ENCODE measurements around the gene BMP2. TPM values are rescaled to one million over a fixed set of nuclear protein-coding genes. Genes with fewer than 3 reads are reported as not detected.

BMP2 gene
- 16.1 and 24.2 TPM in 2 replicates for total RNA-seq

GRCh38 chr20:6767536-6768227 is at the start of gene BMP2:
Gene BMP2, plus strand, starts transcription at chr20:6767686. Its CDS starts 2,441 bp downstream, at chr20:6770127.
- no peak for DNase-seq (ENCODE audit: low read depth, low spot score)

GRCh38 chr20:6718662-6719368 is 48.7 kb upstream of the BMP2 start:
- no peak for DNase-seq (ENCODE audit: low read depth, low spot score)

GRCh38 chr20:6719369-6719721 is 48.1 kb upstream of the BMP2 start:
- no peak for DNase-seq (ENCODE audit: low read depth, low spot score)

- DNase-seq (ENCODE audit: low read depth, low spot score) = no peak
Measured at GRCh38 chr20:6726761-6727160, 40.7 kb upstream of the BMP2 start.

GRCh38 chr20:6730672-6731328 is 36.7 kb upstream of the BMP2 start:
- no peak for DNase-seq (ENCODE audit: low read depth, low spot score)

- DNase-seq (ENCODE audit: low read depth, low spot score) = no peak
Measured at GRCh38 chr20:6732001-6732447, 35.5 kb upstream of the BMP2 start.

GRCh38 chr20:6732851-6733250 is 34.6 kb upstream of the BMP2 start:
- DNase-seq (ENCODE audit: low read depth, low spot score) = no peak

GRCh38 chr20:6733965-6734364 is 33.5 kb upstream of the BMP2 start:
- DNase-seq (ENCODE audit: low read depth, low spot score) = no peak

GRCh38 chr20:6735942-6736845 is 31.3 kb upstream of the BMP2 start:
- DNase-seq (ENCODE audit: low read depth, low spot score) = no peak

- no peak for DNase-seq (ENCODE audit: low read depth, low spot score)
Measured at GRCh38 chr20:6739406-6739805, 28.1 kb upstream of the BMP2 start.

- no peak for DNase-seq (ENCODE audit: low read depth, low spot score)
Measured at GRCh38 chr20:6740096-6740495, 27.4 kb upstream of the BMP2 start.

- DNase-seq (ENCODE audit: low read depth, low spot score) = no peak
Measured at GRCh38 chr20:6744180-6744579, 23.3 kb upstream of the BMP2 start.

- no peak for DNase-seq (ENCODE audit: low read depth, low spot score)
Measured at GRCh38 chr20:6744805-6745204, 22.7 kb upstream of the BMP2 start.

- no peak for DNase-seq (ENCODE audit: low read depth, low spot score)
Measured at GRCh38 chr20:6746901-6747609, 20.4 kb upstream of the BMP2 start.

- no peak for DNase-seq (ENCODE audit: low read depth, low spot score)
Measured at GRCh38 chr20:6750438-6750837, 17.0 kb upstream of the BMP2 start.

- DNase-seq (ENCODE audit: low read depth, low spot score) = no peak
Measured at GRCh38 chr20:6756693-6757595, 10.5 kb upstream of the BMP2 start.

GRCh38 chr20:6764619-6765018 is 2.9 kb upstream of the BMP2 start:
- DNase-seq (ENCODE audit: low read depth, low spot score) = no peak

GRCh38 chr20:6765469-6766058 is 1.9 kb upstream of the BMP2 start:
- no peak for DNase-seq (ENCODE audit: low read depth, low spot score)

- no peak for DNase-seq (ENCODE audit: low read depth, low spot score)
Measured at GRCh38 chr20:6766433-6766832, 1.1 kb upstream of the BMP2 start.

All from pulmonary artery endothelial cell (primary cell).